ENCODE results near the gene PLEKHG2. TPM values are rescaled to one million over a fixed set of nuclear protein-coding genes. Genes with fewer than 3 reads are reported as not detected.
A peak's percentile ranks its signal among the peaks of the same experiment; 100 is the strongest.

PLEKHG2 gene
- total and polyA plus RNA-seq, 9 of the 15 experiments (the other 6 are each of a cell fraction or from before 2014, with no cell fraction given), result 0.98 to 45.7 (median 9.8) TPM

DNA sequence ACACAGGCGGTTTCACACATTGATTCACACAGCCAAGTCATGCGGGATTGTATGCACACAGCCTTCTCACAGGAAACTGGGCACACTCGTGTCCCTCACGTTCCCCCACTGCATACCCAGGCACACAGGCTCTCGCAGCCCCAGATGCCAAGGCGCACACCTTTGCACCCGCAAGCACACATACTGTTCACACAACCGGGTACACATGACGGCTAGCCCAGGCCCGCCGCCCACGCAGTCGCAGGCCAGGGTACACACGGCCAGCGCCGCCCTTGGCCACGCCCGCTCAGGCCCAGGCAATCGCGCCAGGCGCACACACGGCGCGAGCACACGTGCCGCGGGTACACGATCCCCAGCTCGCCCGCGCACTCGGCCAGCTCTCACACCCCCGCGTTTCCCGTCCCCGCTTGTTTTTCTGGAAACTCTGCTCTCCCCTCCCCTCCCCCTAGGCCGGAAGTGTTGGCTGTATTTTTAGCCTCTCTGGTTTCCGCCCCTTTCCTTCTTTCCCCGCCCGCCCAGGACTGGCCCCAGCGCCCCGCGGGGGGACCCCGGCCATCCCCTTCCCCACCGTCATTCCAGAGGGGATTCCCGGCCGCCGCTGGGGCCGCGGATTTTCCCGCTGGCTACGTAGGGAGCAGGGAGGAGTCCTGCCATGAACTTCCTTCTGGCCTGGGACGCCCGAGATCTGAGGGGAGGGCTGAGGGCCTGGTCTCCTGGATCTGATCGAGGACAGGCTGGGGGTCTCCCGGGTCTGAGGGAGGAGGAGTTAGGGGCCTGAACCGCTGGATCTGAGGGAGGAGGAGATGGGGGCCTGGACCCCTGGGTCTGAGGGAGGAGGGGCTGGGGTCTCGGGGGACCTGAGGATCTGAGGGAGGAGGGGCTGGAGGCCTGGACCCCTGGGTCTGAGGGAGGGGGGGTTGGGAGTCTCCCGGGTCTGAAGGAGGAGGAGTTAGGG, 9.8 kb upstream of the PLEKHG2 start (continued):
- TF ChIP-seq RBM15 (IDR thresholded peaks at IDR 0.05; ENCODE audit: insufficient read depth, low read length) (no peak), PML (IDR thresholded peaks at IDR 0.05; ENCODE audit: low read length) (peak; percentile 49; the same call in 1 of the 2 replicates), PHB (CRISPR knock-in tag; IDR thresholded peaks at IDR 0.05) (no peak; the same call in 1 of the 2 replicates), U2AF1 (optimal IDR thresholded peaks at IDR 0.05; ENCODE audit: low read depth, low read length) (no peak), ZNF518B (CRISPR knock-in tag; IDR thresholded peaks at IDR 0.05) (no peak), ZNF174 (CRISPR knock-in tag; IDR thresholded peaks at IDR 0.05) (no peak), RBM14 (IDR thresholded peaks at IDR 0.05; ENCODE audit: borderline replicate concordance, insufficient read depth, low read depth, low read length) (peak; percentile 74; the same call in 1 of the 2 replicates), THRA (IDR thresholded peaks at IDR 0.05) (no peak), ZNF589 (CRISPR knock-in tag; IDR thresholded peaks at IDR 0.05; ENCODE audit: low read depth) (no peak), CSDE1 (IDR thresholded peaks at IDR 0.05) (no peak), FOXK2 (conservative IDR thresholded peaks at IDR 0.05 in 1 of 2, IDR thresholded peaks at IDR 0.05 in 1 of 2; ENCODE audit: low read depth in 2 of 2) (peak; percentile 67 to 83), ZNF133 (CRISPR knock-in tag; IDR thresholded peaks at IDR 0.05) (no peak), ARNT (IDR thresholded peaks at IDR 0.05) (no peak), JUNB (CRISPR knock-in tag; conservative IDR thresholded peaks at IDR 0.05) (no peak)
- TF ChIP-seq, protein P1, sequence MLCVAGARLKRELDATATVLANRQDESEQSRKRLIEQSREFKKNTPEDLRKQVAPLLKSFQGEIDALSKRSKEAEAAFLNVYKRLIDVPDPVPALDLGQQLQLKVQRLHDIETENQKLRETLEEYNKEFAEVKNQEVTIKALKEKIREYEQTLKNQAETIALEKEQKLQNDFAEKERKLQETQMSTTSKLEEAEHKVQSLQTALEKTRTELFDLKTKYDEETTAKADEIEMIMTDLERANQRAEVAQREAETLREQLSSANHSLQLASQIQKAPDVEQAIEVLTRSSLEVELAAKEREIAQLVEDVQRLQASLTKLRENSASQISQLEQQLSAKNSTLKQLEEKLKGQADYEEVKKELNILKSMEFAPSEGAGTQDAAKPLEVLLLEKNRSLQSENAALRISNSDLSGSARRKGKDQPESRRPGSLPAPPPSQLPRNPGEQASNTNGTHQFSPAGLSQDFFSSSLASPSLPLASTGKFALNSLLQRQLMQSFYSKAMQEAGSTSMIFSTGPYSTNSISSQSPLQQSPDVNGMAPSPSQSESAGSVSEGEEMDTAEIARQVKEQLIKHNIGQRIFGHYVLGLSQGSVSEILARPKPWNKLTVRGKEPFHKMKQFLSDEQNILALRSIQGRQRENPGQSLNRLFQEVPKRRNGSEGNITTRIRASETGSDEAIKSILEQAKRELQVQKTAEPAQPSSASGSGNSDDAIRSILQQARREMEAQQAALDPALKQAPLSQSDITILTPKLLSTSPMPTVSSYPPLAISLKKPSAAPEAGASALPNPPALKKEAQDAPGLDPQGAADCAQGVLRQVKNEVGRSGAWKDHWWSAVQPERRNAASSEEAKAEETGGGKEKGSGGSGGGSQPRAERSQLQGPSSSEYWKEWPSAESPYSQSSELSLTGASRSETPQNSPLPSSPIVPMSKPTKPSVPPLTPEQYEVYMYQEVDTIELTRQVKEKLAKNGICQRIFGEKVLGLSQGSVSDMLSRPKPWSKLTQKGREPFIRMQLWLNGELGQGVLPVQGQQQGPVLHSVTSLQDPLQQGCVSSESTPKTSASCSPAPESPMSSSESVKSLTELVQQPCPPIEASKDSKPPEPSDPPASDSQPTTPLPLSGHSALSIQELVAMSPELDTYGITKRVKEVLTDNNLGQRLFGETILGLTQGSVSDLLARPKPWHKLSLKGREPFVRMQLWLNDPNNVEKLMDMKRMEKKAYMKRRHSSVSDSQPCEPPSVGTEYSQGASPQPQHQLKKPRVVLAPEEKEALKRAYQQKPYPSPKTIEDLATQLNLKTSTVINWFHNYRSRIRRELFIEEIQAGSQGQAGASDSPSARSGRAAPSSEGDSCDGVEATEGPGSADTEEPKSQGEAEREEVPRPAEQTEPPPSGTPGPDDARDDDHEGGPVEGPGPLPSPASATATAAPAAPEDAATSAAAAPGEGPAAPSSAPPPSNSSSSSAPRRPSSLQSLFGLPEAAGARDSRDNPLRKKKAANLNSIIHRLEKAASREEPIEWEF (CRISPR knock-in tag; IDR thresholded peaks at IDR 0.05), result no peak
